ENCODE results near the gene GJB6. TPM values are rescaled to one million over a fixed set of nuclear protein-coding genes. Genes with fewer than 3 reads are reported as not detected.
A peak's percentile ranks its signal among the peaks of the same experiment; 100 is the strongest.

GJB6 gene
- total and polyA plus RNA-seq, 8 donors, result 0.18 to 1.9 (median 0.62) TPM; not detected in 1

- intact Hi-C loops (cut with DNase I), result no loop called here
- H3K36me3 ChIP-seq, result no peaks in the 10 kb centered on the region
- H3K4me1 ChIP-seq, result no peaks in the 10 kb centered on the region
- ATAC-seq, result no peak
- no peak overlapping the region for H3K27ac ChIP-seq
- DNase-seq, result no peak
- H3K4me3 ChIP-seq, result no peak overlapping the region
- peaks cover 0 to 24% of the 10 kb centered on the region in 2 donors for H3K27me3 ChIP-seq
- H3K9me3 ChIP-seq, result no peaks in the 10 kb centered on the region
- TF ChIP-seq CTCF (IDR thresholded peaks at IDR 0.05), result no peak
These were observed 39.3 kb upstream of the GJB6 start for GRCh38 chr13:20271441-20271840.

GRCh38 chr13:20270163-20270865, 38.2 kb upstream of the GJB6 start:
- DNase-seq, result peak in 1 of 4 donors; percentile 10
- Histone ChIP-seq H3K9me3 (no peaks in the 10 kb centered on the region), H3K36me3 (no peaks in the 10 kb centered on the region), H3K27ac (no peak overlapping the region), H3K27me3 (peaks cover 0 to 24% of the 10 kb centered on the region in 2 donors), H3K4me1 (no peaks in the 10 kb centered on the region), H3K4me3 (no peak overlapping the region)
- intact Hi-C loops (cut with DNase I), result no loop called here
- TF ChIP-seq CTCF (IDR thresholded peaks at IDR 0.05), result no peak
- ATAC-seq, result no peak

GRCh38 chr13:20264271-20265018, 32.3 kb upstream of the GJB6 start:
- Histone ChIP-seq H3K27ac (no peak overlapping the region), H3K27me3 (no peaks in the 10 kb centered on the region), H3K4me1 (no peaks in the 10 kb centered on the region), H3K36me3 (no peaks in the 10 kb centered on the region), H3K4me3 (no peak overlapping the region), H3K9me3 (no peaks in the 10 kb centered on the region)
- ATAC-seq, result no peak
- TF ChIP-seq CTCF (IDR thresholded peaks at IDR 0.05), result no peak
- DNase-seq, result no peak
- intact Hi-C loops (cut with DNase I), result no loop called here

GRCh38 chr13:20263393-20264044, 31.4 kb upstream of the GJB6 start:
- no peaks in the 10 kb centered on the region for H3K4me1 ChIP-seq
- no peaks in the 10 kb centered on the region for H3K36me3 ChIP-seq
- TF ChIP-seq CTCF (IDR thresholded peaks at IDR 0.05), result no peak
- no peaks in the 10 kb centered on the region for H3K9me3 ChIP-seq
- H3K4me3 ChIP-seq, result no peak overlapping the region
- DNase-seq (no peak), ATAC-seq (no peak)
- no peak overlapping the region for H3K27ac ChIP-seq
- intact Hi-C loops (cut with DNase I), result no loop called here
- no peaks in the 10 kb centered on the region for H3K27me3 ChIP-seq

- H3K4me1 ChIP-seq, result no peaks in the 10 kb centered on the region
- intact Hi-C loops (cut with DNase I), result no loop called here
- H3K4me3 ChIP-seq, result no peak overlapping the region
- ATAC-seq, result no peak
- H3K27ac ChIP-seq, result no peak overlapping the region
- H3K9me3 ChIP-seq, result no peaks in the 10 kb centered on the region
- DNase-seq, result no peak
- TF ChIP-seq CTCF (IDR thresholded peaks at IDR 0.05), result no peak
- H3K36me3 ChIP-seq, result no peaks in the 10 kb centered on the region
- H3K27me3 ChIP-seq, result no peaks in the 10 kb centered on the region
These were observed 26.8 kb upstream of the GJB6 start for GRCh38 chr13:20258963-20259288.

Data from left lung (tissue), 10 donors.